Progenitor cell of endocrine pancreas (in vitro differentiated cells): Measurements from ENCODE around the gene CEP20. TPM values are rescaled to one million over a fixed set of nuclear protein-coding genes. Genes with fewer than 3 reads are reported as not detected.

Experiments used
- DNase-seq: peaks from one replicate; pipeline ENCODE4 v3.0.0; 2021; ENCODE audit warnings: low spot score; ENCODE audit not compliant: unreplicated experiment
- H3K27ac Mint-ChIP-seq: 2 replicates; pipeline ENCODE4 v1.8.0; 2021; ENCODE audit warnings: mild to moderate bottlenecking, moderate library complexity, mixed read lengths
- H3K27me3 Mint-ChIP-seq: 2 replicates; pipeline ENCODE4 v1.8.0; 2021; ENCODE audit warnings: mixed read lengths
- H3K36me3 Mint-ChIP-seq: 2 replicates; pipeline ENCODE4 v1.8.0; 2022; ENCODE audit warnings: mixed read lengths; ENCODE audit not compliant: insufficient read depth
- H3K4me1 Mint-ChIP-seq: 2 replicates; pipeline ENCODE4 v1.8.0; 2021; ENCODE audit warnings: low read depth, mixed read lengths
- H3K4me3 Mint-ChIP-seq: 2 replicates; pipeline ENCODE4 v1.8.0; 2021; ENCODE audit warnings: low read depth, mild to moderate bottlenecking, moderate library complexity, mixed read lengths
- H3K9me3 Mint-ChIP-seq: 2 replicates; pipeline ENCODE4 v1.8.0; 2021; ENCODE audit warnings: low read depth, mixed read lengths
- CTCF ChIP-seq: fragments of 200-600 bp; sonication (generic); IDR thresholded peaks from one replicate; pipeline ENCODE4 v1.5.0; 2021; ENCODE audit warnings: antibody characterized with exemption, mild to moderate bottlenecking; ENCODE audit not compliant: unreplicated experiment
- total RNA-seq: library from RNA; stranded (reverse); gene quantifications from 2 replicates; pipeline ENCODE4 v1.2.1, GENCODE V29; 2021

Gene CEP20
- total RNA-seq, 1 donor from 2014 or later: 23.8 TPM

GRCh38 chr16:15822957-15823356 is 65.4 kb downstream of the CEP20 start:
- Mint-ChIP-seq H3K27me3 (peaks cover 29% of the 10 kb centered on the region), H3K9me3 (no peaks in the 10 kb centered on the region), H3K4me1 (no peaks in the 10 kb centered on the region), H3K36me3 (no peaks in the 10 kb centered on the region), H3K4me3 (no peak overlapping the region), H3K27ac (no peak overlapping the region)
- DNase-seq: no peak
- TF ChIP-seq CTCF: no peak

DNA sequence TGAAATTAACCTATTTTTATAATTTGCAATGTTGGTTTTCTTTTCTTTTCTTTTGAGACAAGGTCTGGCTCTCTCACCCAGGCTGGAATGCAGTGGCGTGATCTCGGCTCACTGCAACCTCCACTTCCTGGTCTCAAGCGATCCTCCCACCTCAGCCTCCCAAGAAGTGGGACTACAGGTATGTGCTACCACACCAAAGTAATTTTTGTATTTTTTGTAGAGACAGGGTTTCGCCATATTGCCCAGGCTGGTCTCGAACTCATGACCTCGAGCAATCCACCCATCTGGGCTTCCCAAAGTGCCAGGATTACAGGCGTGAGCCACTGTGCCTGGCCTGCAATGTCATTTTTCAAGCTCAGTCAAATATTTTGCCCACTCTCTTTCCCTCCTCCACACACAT is 67.6 kb downstream of the CEP20 start:
- H3K27me3 Mint-ChIP-seq: peaks cover 41% of the 10 kb centered on the region
- no peak for TF ChIP-seq CTCF
- H3K36me3 Mint-ChIP-seq: no peaks in the 10 kb centered on the region
- H3K9me3 Mint-ChIP-seq: peaks cover 5% of the 10 kb centered on the region
- no peaks in the 10 kb centered on the region for H3K4me1 Mint-ChIP-seq
- H3K27ac Mint-ChIP-seq: no peak overlapping the region
- H3K4me3 Mint-ChIP-seq: no peak overlapping the region
- no peak for DNase-seq

DNA sequence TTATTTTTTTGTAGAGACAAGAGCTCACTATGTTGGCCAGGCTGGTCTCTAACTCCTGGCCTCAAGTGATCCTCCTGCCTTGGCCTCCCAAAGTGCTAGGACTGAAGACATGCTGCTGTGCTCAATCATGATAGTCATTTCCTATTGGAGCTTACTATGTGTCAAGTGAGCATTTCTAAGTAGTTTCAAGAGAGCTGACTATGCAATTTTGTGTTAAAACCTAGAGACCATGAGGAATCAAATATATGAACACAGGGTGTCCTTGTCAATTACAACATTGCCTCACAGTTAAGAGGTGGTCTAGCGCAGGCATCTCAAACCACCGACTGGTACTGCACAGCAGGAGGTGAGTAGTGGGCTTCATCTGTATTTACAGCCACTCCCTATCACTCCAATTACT is 69.4 kb downstream of the CEP20 start:
- no peaks in the 10 kb centered on the region for H3K4me1 Mint-ChIP-seq
- no peak overlapping the region for H3K27ac Mint-ChIP-seq
- DNase-seq: no peak
- H3K36me3 Mint-ChIP-seq: no peaks in the 10 kb centered on the region
- peaks cover 47% of the 10 kb centered on the region for H3K27me3 Mint-ChIP-seq
- no peak overlapping the region for H3K4me3 Mint-ChIP-seq
- TF ChIP-seq CTCF: no peak
- peaks cover 10% of the 10 kb centered on the region for H3K9me3 Mint-ChIP-seq

DNA sequence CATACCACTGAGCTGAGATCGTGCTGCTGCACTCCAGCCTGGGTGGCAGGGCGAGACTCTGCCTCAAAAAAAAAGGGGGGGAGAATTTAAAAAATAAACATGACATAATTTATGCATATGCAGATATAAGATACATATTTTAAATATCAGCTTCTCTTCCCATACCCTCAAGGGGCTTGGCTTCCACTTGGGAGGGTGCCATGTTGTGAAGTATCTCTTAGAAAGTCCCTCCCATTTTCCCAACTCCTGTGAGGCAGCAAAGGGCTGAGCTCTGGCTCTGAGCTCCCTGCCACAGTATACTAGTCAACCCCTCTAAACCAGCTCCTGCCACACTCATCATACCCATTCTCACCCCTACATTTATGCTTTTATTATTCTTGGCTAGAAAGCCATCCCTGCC is 71.0 kb downstream of the CEP20 start:
- H3K4me1 Mint-ChIP-seq: no peaks in the 10 kb centered on the region
- peaks cover 46% of the 10 kb centered on the region for H3K27me3 Mint-ChIP-seq
- TF ChIP-seq CTCF: no peak

DNA sequence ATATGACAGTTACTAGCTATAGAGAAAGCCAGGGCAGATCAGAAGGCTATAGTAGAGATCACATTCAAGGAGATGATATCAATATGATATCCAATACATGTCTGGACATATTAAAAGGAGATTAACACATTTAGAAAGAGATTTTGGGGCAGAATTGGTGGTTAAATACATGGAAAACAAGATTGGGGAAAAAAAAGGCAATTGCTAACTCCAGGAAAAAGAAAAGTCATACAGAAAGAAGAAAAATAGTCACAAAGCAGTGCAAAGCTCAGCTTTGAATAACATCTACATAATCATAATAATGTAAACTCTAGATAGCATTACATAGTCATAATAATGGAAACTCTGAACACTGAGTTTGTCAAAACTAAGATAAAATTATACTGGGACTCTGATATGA is 72.2 kb downstream of the CEP20 start:
- Mint-ChIP-seq H3K27me3 (peaks cover 57% of the 10 kb centered on the region), H3K4me3 (no peak overlapping the region), H3K36me3 (no peaks in the 10 kb centered on the region), H3K27ac (no peak overlapping the region), H3K9me3 (peaks cover 10% of the 10 kb centered on the region), H3K4me1 (no peaks in the 10 kb centered on the region)
- TF ChIP-seq CTCF: no peak
- no peak for DNase-seq

More for the DNA sequence above, 71.0 kb downstream of the CEP20 start:
- no peak overlapping the region for H3K4me3 Mint-ChIP-seq
- peaks cover 10% of the 10 kb centered on the region for H3K9me3 Mint-ChIP-seq
- DNase-seq: no peak
- H3K36me3 Mint-ChIP-seq: no peaks in the 10 kb centered on the region
- no peak overlapping the region for H3K27ac Mint-ChIP-seq

Other genes starting within 250 kb of the CEP20 start
- gene MARF1, start 245.4 kb downstream of the CEP20 start, total RNA-seq: 67.5 and 71.9 TPM in 2 replicates
- gene NDE1, start 238.4 kb downstream of the CEP20 start, total RNA-seq: 42.5 and 46.0 TPM in 2 replicates
- gene MYH11, start 31.6 kb downstream of the CEP20 start, total RNA-seq: 0.31 TPM in 1 of 2 replicates, not detected in the other
- gene ABCC1, start 61.0 kb upstream of the CEP20 start, total RNA-seq: 47.2 and 49.0 TPM in 2 replicates